Mesangial cell (primary cell): Measurements from ENCODE around the gene PDPK1. TPM values are rescaled to one million over a fixed set of nuclear protein-coding genes. Genes with fewer than 3 reads are reported as not detected.

ENCODE experiments used
- total RNA-seq: library from RNA; depleted of rRNA; stranded (reverse); fragments of >200 nt; gene quantifications from 2 replicates; pipeline ENCODE4 v1.2.3, GENCODE V29; 2015

Gene PDPK1
- 16.6 and 18.9 TPM in 2 replicates for total RNA-seq

GRCh38 chr16:2537451-2538379, at the start of gene PDPK1:
PDPK1 (plus strand) TSS chr16:2538021; CDS start chr16:2538113, 92 bp downstream.

GRCh38 chr16:2513405-2514332, 24.2 kb upstream of the PDPK1 start, which contains the start of gene ATP6V0C:
ATP6V0C (plus strand) TSS chr16:2513952; CDS start chr16:2514104, 152 bp downstream.

GRCh38 chr16:2520097-2520783, 17.6 kb upstream of the PDPK1 start, which contains the start of gene AMDHD2:
AMDHD2 (plus strand) TSS chr16:2520371; CDS start chr16:2520459, 88 bp downstream.

DNA sequence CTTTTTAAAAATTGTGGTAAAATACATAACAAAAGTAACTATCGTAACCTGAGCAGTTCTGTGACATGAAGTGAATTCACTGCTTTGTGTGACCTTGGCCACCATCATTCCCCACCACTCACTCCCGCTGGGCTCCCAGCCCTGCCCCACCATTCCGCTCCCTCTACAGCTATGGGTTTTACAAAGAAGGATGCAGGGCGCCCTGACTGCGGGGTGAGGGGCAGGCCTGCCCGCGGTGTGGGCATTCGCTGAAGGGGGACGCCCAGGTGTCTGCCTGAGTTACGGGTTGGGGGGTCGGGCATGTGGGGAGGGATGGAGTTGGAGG, 6.5 kb upstream of the PDPK1 start, which contains the start of gene CEMP1:
CEMP1 (minus strand) TSS at position 38 of the 325 bp plus-strand sequence. CDS start 335 bp downstream, outside the sequence.

Other genes starting within 250 kb of the PDPK1 start
- gene ABCA3, start 197.3 kb upstream of the PDPK1 start, total RNA-seq = 7.8 and 33.0 TPM in 2 replicates
- 6.6 and 63.1 TPM in 2 replicates for gene CCNF, start 108.6 kb upstream of the PDPK1 start, total RNA-seq
- 5.3 and 39.9 TPM in 2 replicates for gene TEDC2, start 77.9 kb upstream of the PDPK1 start, total RNA-seq
- 0.16 and 3.4 TPM in 2 replicates for gene NTN3, start 66.7 kb upstream of the PDPK1 start, total RNA-seq
- 9.8 and 10.5 TPM in 2 replicates for gene TBC1D24, start 62.9 kb upstream of the PDPK1 start, total RNA-seq
- gene ATP6V0C, start 24.1 kb upstream of the PDPK1 start, total RNA-seq = 61.9 and 90.8 TPM in 2 replicates
- 45.9 and 46.0 TPM in 2 replicates for gene AMDHD2, start 17.6 kb upstream of the PDPK1 start, total RNA-seq
- not detected in 2 replicates for gene CEMP1, start 6.6 kb upstream of the PDPK1 start, total RNA-seq
- 86.3 and 87.8 TPM in 2 replicates for gene KCTD5, start 144.5 kb downstream of the PDPK1 start, total RNA-seq
- gene PRSS27, start 182.2 kb downstream of the PDPK1 start, total RNA-seq = 1.3 and 2.0 TPM in 2 replicates
- 141 and 191 TPM in 2 replicates for gene SRRM2, start 214.6 kb downstream of the PDPK1 start, total RNA-seq
- gene ELOB, start 239.3 kb downstream of the PDPK1 start, total RNA-seq = 364 and 485 TPM in 2 replicates
- not detected in 2 replicates for gene PRSS33, start 249.5 kb downstream of the PDPK1 start, total RNA-seq